Heart left ventricle (tissue), 16 donors: ENCODE data around the gene LELP1. TPM values are rescaled to one million over a fixed set of nuclear protein-coding genes. Genes with fewer than 3 reads are reported as not detected.

Experiments used
- ATAC-seq, 4 donors: fragments of 200-7000 bp; cut with Tn5 transposase; one replicate each; pipeline ENCODE4 v1.9.1; 2020 to 2022; ENCODE audit warnings: moderate library complexity in 4 of 4, mild to moderate bottlenecking in 3 of 4, moderate number of reproducible peaks in 1 of 4
- DNase-seq, 5 donors: peaks; one replicate each; pipeline ENCODE4 v3.0.0-alpha.2; 2020
- H3K27ac ChIP-seq, 12 donors: fragments of 200-600 bp; sonication (generic) in 4 of 12; one replicate each; pipeline versions ENCODE4 v1.5.0 to v1.8.0; 2016 to 2022; ENCODE audit warnings: mild to moderate bottlenecking in 2 of 12
- H3K27me3 ChIP-seq, 9 donors: fragments of 200-600 bp; sonication (generic) in 2 of 9; one replicate each; pipeline versions ENCODE4 v1.5.1 to v1.8.0; 2016 to 2022; ENCODE audit warnings: mild to moderate bottlenecking in 3 of 9
- H3K36me3 ChIP-seq, 9 donors: fragments of 200-600 bp; sonication (generic) in 2 of 9; one replicate each; pipeline versions ENCODE4 v1.5.0 to v1.8.0; 2018 to 2022; ENCODE audit warnings: mild to moderate bottlenecking in 2 of 9
- H3K4me1 ChIP-seq, 12 donors: fragments of 200-600 bp; sonication (generic) in 4 of 12; one replicate each; pipeline versions ENCODE4 v1.5.0 to v1.8.0; 2016 to 2022; ENCODE audit warnings: mild to moderate bottlenecking in 3 of 12
- H3K4me3 ChIP-seq, 12 donors: fragments of 200-600 bp; sonication (generic) in 4 of 12; one replicate each; pipeline versions ENCODE4 v1.5.0 to v1.8.0; 2017 to 2022; ENCODE audit warnings: mild to moderate bottlenecking in 9 of 12, moderate library complexity in 4 of 12
- H3K9me3 ChIP-seq, 12 donors: fragments of 200-600 bp; sonication (generic) in 4 of 12; one replicate each; pipeline versions ENCODE4 v1.5.0 to v1.8.0; 2016 to 2022; ENCODE audit warnings: mild to moderate bottlenecking in 1 of 12
- CTCF ChIP-seq, 12 donors: fragments of 200-600 bp; sonication (generic) in 4 of 12; IDR thresholded peaks; one replicate each; pipeline versions ENCODE4 v1.5.0 to v1.8.0; 2018 to 2022; ENCODE audit warnings: antibody characterized with exemption in 12 of 12, mild to moderate bottlenecking in 5 of 12
- POLR2A ChIP-seq, 2 donors: fragments of 450-650 bp; IDR thresholded peaks; one replicate each; pipeline ENCODE4 v1.6.1; 2017; ENCODE audit warnings: antibody characterized with exemption in 2 of 2, mild to moderate bottlenecking in 2 of 2, moderate library complexity in 2 of 2
- WGBS, 4 donors: extraction: QIAGEN DNeasy Blood & Tissue Kit in 2 of 4; methylation state at CpG; one replicate each; pipeline versions ENCODE4 v1.1.5 to v1.1.7; 2013 to 2018; 5-methylcytosine and 5-hydroxymethylcytosine counted together
- intact Hi-C, 10 donors: fragments of 100-400 bp; cut with DNase I; formaldehyde crosslinking; loops; one replicate each; pipeline versions ENCODE4 v1.11.1 to v1.14.2; 2022
- polyA plus RNA-seq, 2 donors: library from polyadenylated mRNA; stranded (reverse); fragments of 200-250 nt; gene quantifications; one replicate each; pipeline ENCODE4 v1.2.3, GENCODE V29; 2013
- total RNA-seq, 9 donors: library from RNA; depleted of rRNA in 2 of 9; stranded (reverse); fragments of >200 nt in 2 of 9; fragmentation: NEBNext Ultra II Directional in 3 of 9; extraction: Animal tissue kit (Norgen Biotek cat#: 25700) in 3 of 9; gene quantifications; one replicate each; pipeline versions ENCODE4 v1.1.0 to v1.2.4, GENCODE V29; 2016 to 2023
- donor health status: ischemic (EF 13 %, LVEDD 7.1; RV severe dilation, severe dysfunction).
- donor health status: healthy with polysubstance abuse.
- donor health status: DM: no; HTN: yes; CAD: no.
- donor health status: DM: no; HTN: no; CAD: no.
- donor health status: ischemic (EF 25% LVEDD 6.9; RV normal size, moderate dysfunction).
- donor health status: ischemic (EF 25% LVEDD 5.7; RV mildly dilated, moderate dysfunction).
- donor health status: healthy.
- donor health status: DM: yes; HTN: yes; CAD: no.
- donor health status: ischemic (EF 35%, LVEDD 5.7; RV mildly dilated, moderate dysfunction).
- donor health status: nonischemic (EF 11% LVEDD 7.7; RV severe dilation, severe dysfunction).
- donor health status: DM: yes; HTN: yes; CAD: no.
- donor health status: PGD.
- donor health status: ischemic (EF 29% LVEDD 5.4; RV normal size, mild dysfunction).
- donor health status: nonischemic (EF 23%, LVEDD 6.1; RV moderate dilation, normal function).

Gene LELP1
- total and polyA plus RNA-seq, 11 donors: not detected

DNA sequence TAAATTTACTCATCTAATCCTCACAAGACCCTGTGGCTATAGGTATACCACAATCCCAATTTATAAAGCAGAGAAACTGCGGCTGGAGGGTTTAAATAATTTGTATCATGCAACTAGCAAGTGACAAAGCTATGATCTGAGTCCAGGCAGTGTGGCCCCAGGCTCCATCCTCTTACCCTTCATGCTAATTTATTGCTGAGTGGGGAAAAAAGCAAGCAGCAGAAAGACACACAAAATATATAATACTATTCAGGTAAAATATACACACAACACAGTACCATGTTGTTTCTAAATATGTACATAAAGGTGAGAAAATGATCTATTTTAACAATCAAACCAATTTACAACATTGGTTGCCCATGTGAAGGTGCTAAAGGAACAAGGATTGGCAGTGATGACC, 38.9 kb downstream of the LELP1 start:
- Histone ChIP-seq H3K4me3 (no peak overlapping the region), H3K9me3 (no peaks in the 10 kb centered on the region), H3K27me3 (peaks cover 0 to 9% (median 0%) of the 10 kb centered on the region in 9 donors), H3K27ac (no peak overlapping the region), H3K4me1 (no peaks in the 10 kb centered on the region), H3K36me3 (no peaks in the 10 kb centered on the region)
- ATAC-seq (no peak), DNase-seq (no peak)
- intact Hi-C loops: no loop called here
- no peak for TF ChIP-seq CTCF (IDR thresholded peaks at IDR 0.05)
- 73 to 87% (median 84%) methylated on average over 1 of the region's 1 CpG for WGBS, 4 donors

- ATAC-seq (no peak), DNase-seq (no peak)
- Histone ChIP-seq H3K36me3 (no peaks in the 10 kb centered on the region), H3K4me1 (no peaks in the 10 kb centered on the region), H3K9me3 (no peaks in the 10 kb centered on the region), H3K4me3 (no peak overlapping the region), H3K27me3 (peaks cover 0 to 35% (median 4%) of the 10 kb centered on the region in 9 donors), H3K27ac (no peak overlapping the region)
- 86 to 93% (median 86%) methylated on average over 4 of the region's 4 CpGs for WGBS, 4 donors
- TF ChIP-seq POLR2A (IDR thresholded peaks at IDR 0.05): no peak
- TF ChIP-seq CTCF (IDR thresholded peaks at IDR 0.05): no peak
- intact Hi-C loops: no loop called here
Measured at GRCh38 chr1:153245466-153245865, 42.2 kb downstream of the LELP1 start.

DNA sequence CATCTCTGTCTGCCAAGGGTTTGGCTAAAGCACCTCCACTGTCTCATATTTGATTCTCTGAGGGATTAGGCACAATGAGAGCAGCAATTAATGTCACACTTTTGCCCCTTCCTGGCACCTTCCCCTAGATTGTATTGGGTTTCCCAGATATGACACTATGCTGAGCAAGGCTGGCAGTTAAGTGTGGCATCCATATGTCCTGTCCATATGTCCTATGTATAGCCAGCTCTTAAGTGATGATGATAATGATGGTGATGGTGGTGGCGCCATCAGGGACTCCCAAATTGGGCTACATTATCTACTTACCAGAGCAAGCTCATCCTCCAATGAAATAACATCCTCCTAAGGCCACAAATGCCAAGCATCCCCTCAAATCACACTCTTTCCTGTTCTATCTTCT, 42.8 kb downstream of the LELP1 start:
- 67 to 91% (median 83%) methylated on average over 1 of the region's 1 CpG for WGBS, 4 donors
- H3K4me1 ChIP-seq: no peaks in the 10 kb centered on the region
- H3K36me3 ChIP-seq: no peaks in the 10 kb centered on the region
- H3K4me3 ChIP-seq: no peak overlapping the region
- H3K27me3 ChIP-seq: peaks cover 0 to 36% (median 4%) of the 10 kb centered on the region in 9 donors
- ATAC-seq (no peak), DNase-seq (no peak)
- H3K9me3 ChIP-seq: no peaks in the 10 kb centered on the region
- TF ChIP-seq POLR2A (IDR thresholded peaks at IDR 0.05): no peak
- no peak for TF ChIP-seq CTCF (IDR thresholded peaks at IDR 0.05)
- intact Hi-C loops: no loop called here
- H3K27ac ChIP-seq: no peak overlapping the region

GRCh38 chr1:153246825-153247224, 43.6 kb downstream of the LELP1 start:
- no peaks in the 10 kb centered on the region for H3K4me1 ChIP-seq
- intact Hi-C loops: no loop called here
- peaks cover 0 to 36% (median 5%) of the 10 kb centered on the region in 9 donors for H3K27me3 ChIP-seq
- DNase-seq (no peak), ATAC-seq (no peak)
- no peak overlapping the region for H3K27ac ChIP-seq
- no peaks in the 10 kb centered on the region for H3K36me3 ChIP-seq
- TF ChIP-seq CTCF (IDR thresholded peaks at IDR 0.05) (no peak), POLR2A (IDR thresholded peaks at IDR 0.05) (no peak)
- no peak overlapping the region for H3K4me3 ChIP-seq
- 56 to 75% (median 69%) methylated on average over 2 of the region's 2 CpGs for WGBS, 4 donors
- H3K9me3 ChIP-seq: no peaks in the 10 kb centered on the region
